Measurements from ENCODE around the gene MDFIC.

Gene MDFIC

GRCh38 chr7:115024276-115024675 lies 102.4 kb downstream of the MDFIC start:
- Histone ChIP-seq H3K27ac (ENCODE audit: insufficient read depth, low read depth, low read length, poor library complexity, severe bottlenecking) (no peak overlapping the region), H3K4me1 (ENCODE audit: control insufficient read depth, insufficient read depth, low read length) (no peaks in the 10 kb centered on the region), H3K4me3 (ENCODE audit: insufficient read depth, low read depth, low read length) (no peak overlapping the region), H3K36me3 (ENCODE audit: control insufficient read depth, insufficient read depth, low read length) (no peaks in the 10 kb centered on the region), H3K27me3 (ENCODE audit: control insufficient read depth, insufficient read depth, low read length, poor library complexity, severe bottlenecking) (no peaks in the 10 kb centered on the region), H3K9me3 (ENCODE audit: control insufficient read depth, low read length) (no peaks in the 10 kb centered on the region)
- WGBS, 2 experiments: 94 to 95% methylated on average over 1 to 3 of the region's 3 CpGs

GRCh38 chr7:115032715-115033703 lies 111.1 kb downstream of the MDFIC start:
- 77 to 83% methylated on average over 3 to 5 of the region's 5 CpGs for WGBS, 2 experiments
- Histone ChIP-seq H3K9me3 (ENCODE audit: control insufficient read depth, low read length) (no peaks in the 10 kb centered on the region), H3K27me3 (ENCODE audit: control insufficient read depth, insufficient read depth, low read length, poor library complexity, severe bottlenecking) (no peaks in the 10 kb centered on the region), H3K36me3 (ENCODE audit: control insufficient read depth, insufficient read depth, low read length) (no peaks in the 10 kb centered on the region), H3K4me3 (ENCODE audit: insufficient read depth, low read depth, low read length) (no peak overlapping the region), H3K27ac (ENCODE audit: insufficient read depth, low read depth, low read length, poor library complexity, severe bottlenecking) (no peak overlapping the region), H3K4me1 (ENCODE audit: control insufficient read depth, insufficient read depth, low read length) (peaks cover 14% of the 10 kb centered on the region)

- no peak overlapping the region for H3K27ac ChIP-seq (ENCODE audit: insufficient read depth, low read depth, low read length, poor library complexity, severe bottlenecking)
- peaks cover 14% of the 10 kb centered on the region for H3K4me1 ChIP-seq (ENCODE audit: control insufficient read depth, insufficient read depth, low read length)
- H3K36me3 ChIP-seq (ENCODE audit: control insufficient read depth, insufficient read depth, low read length): no peaks in the 10 kb centered on the region
- H3K9me3 ChIP-seq (ENCODE audit: control insufficient read depth, low read length): no peaks in the 10 kb centered on the region
- no CpG with 5 or more reads among the region's 1 CpG for WGBS, 2 experiments
- H3K4me3 ChIP-seq (ENCODE audit: insufficient read depth, low read depth, low read length): no peak overlapping the region
- no peaks in the 10 kb centered on the region for H3K27me3 ChIP-seq (ENCODE audit: control insufficient read depth, insufficient read depth, low read length, poor library complexity, severe bottlenecking)
Measured at GRCh38 chr7:115033917-115034459, 112.1 kb downstream of the MDFIC start.

- WGBS, 2 experiments: 80 to 84% methylated on average over 2 of the region's 2 CpGs
- Histone ChIP-seq H3K4me1 (ENCODE audit: control insufficient read depth, insufficient read depth, low read length) (peaks cover 14% of the 10 kb centered on the region), H3K9me3 (ENCODE audit: control insufficient read depth, low read length) (no peaks in the 10 kb centered on the region), H3K27ac (ENCODE audit: insufficient read depth, low read depth, low read length, poor library complexity, severe bottlenecking) (no peak overlapping the region), H3K27me3 (ENCODE audit: control insufficient read depth, insufficient read depth, low read length, poor library complexity, severe bottlenecking) (no peaks in the 10 kb centered on the region), H3K36me3 (ENCODE audit: control insufficient read depth, insufficient read depth, low read length) (no peaks in the 10 kb centered on the region), H3K4me3 (ENCODE audit: insufficient read depth, low read depth, low read length) (no peak overlapping the region)
Measured at GRCh38 chr7:115034515-115034914, 112.6 kb downstream of the MDFIC start.

- Histone ChIP-seq H3K9me3 (ENCODE audit: control insufficient read depth, low read length) (no peaks in the 10 kb centered on the region), H3K4me1 (ENCODE audit: control insufficient read depth, insufficient read depth, low read length) (peaks cover 14% of the 10 kb centered on the region), H3K27ac (ENCODE audit: insufficient read depth, low read depth, low read length, poor library complexity, severe bottlenecking) (no peak overlapping the region), H3K27me3 (ENCODE audit: control insufficient read depth, insufficient read depth, low read length, poor library complexity, severe bottlenecking) (no peaks in the 10 kb centered on the region), H3K4me3 (ENCODE audit: insufficient read depth, low read depth, low read length) (no peak overlapping the region), H3K36me3 (ENCODE audit: control insufficient read depth, insufficient read depth, low read length) (no peaks in the 10 kb centered on the region)
- 93 to 94% methylated on average over 2 of the region's 2 CpGs for WGBS, 2 experiments
Measured at GRCh38 chr7:115037128-115037802, 115.4 kb downstream of the MDFIC start.

GRCh38 chr7:115038158-115038557 lies 116.3 kb downstream of the MDFIC start:
- no peaks in the 10 kb centered on the region for H3K36me3 ChIP-seq (ENCODE audit: control insufficient read depth, insufficient read depth, low read length)
- H3K4me3 ChIP-seq (ENCODE audit: insufficient read depth, low read depth, low read length): no peak overlapping the region
- 93 to 97% methylated on average over 4 of the region's 4 CpGs for WGBS, 2 experiments
- peaks cover 14% of the 10 kb centered on the region for H3K4me1 ChIP-seq (ENCODE audit: control insufficient read depth, insufficient read depth, low read length)
- no peaks in the 10 kb centered on the region for H3K9me3 ChIP-seq (ENCODE audit: control insufficient read depth, low read length)
- no peaks in the 10 kb centered on the region for H3K27me3 ChIP-seq (ENCODE audit: control insufficient read depth, insufficient read depth, low read length, poor library complexity, severe bottlenecking)
- H3K27ac ChIP-seq (ENCODE audit: insufficient read depth, low read depth, low read length, poor library complexity, severe bottlenecking): no peak overlapping the region

GRCh38 chr7:115040057-115040456 lies 118.2 kb downstream of the MDFIC start:
- H3K27me3 ChIP-seq (ENCODE audit: control insufficient read depth, insufficient read depth, low read length, poor library complexity, severe bottlenecking): no peaks in the 10 kb centered on the region
- WGBS, 2 experiments: 79 to 100% methylated on average over 3 to 4 of the region's 8 CpGs

GRCh38 chr7:115040495-115040894 lies 118.6 kb downstream of the MDFIC start:
- no peak overlapping the region for H3K27ac ChIP-seq (ENCODE audit: insufficient read depth, low read depth, low read length, poor library complexity, severe bottlenecking)
- no peak overlapping the region for H3K4me3 ChIP-seq (ENCODE audit: insufficient read depth, low read depth, low read length)

More at GRCh38 chr7:115040057-115040456, 118.2 kb downstream of the MDFIC start:
- H3K9me3 ChIP-seq (ENCODE audit: control insufficient read depth, low read length): no peaks in the 10 kb centered on the region
- H3K27ac ChIP-seq (ENCODE audit: insufficient read depth, low read depth, low read length, poor library complexity, severe bottlenecking): no peak overlapping the region
- H3K4me1 ChIP-seq (ENCODE audit: control insufficient read depth, insufficient read depth, low read length): no peaks in the 10 kb centered on the region
- H3K36me3 ChIP-seq (ENCODE audit: control insufficient read depth, insufficient read depth, low read length): no peaks in the 10 kb centered on the region
- H3K4me3 ChIP-seq (ENCODE audit: insufficient read depth, low read depth, low read length): no peak overlapping the region

GRCh38 chr7:115042596-115042995 lies 120.7 kb downstream of the MDFIC start:
- Histone ChIP-seq H3K4me1 (ENCODE audit: control insufficient read depth, insufficient read depth, low read length) (peaks cover 4% of the 10 kb centered on the region), H3K4me3 (ENCODE audit: insufficient read depth, low read depth, low read length) (no peak overlapping the region), H3K27ac (ENCODE audit: insufficient read depth, low read depth, low read length, poor library complexity, severe bottlenecking) (no peak overlapping the region), H3K9me3 (ENCODE audit: control insufficient read depth, low read length) (no peaks in the 10 kb centered on the region), H3K36me3 (ENCODE audit: control insufficient read depth, insufficient read depth, low read length) (no peaks in the 10 kb centered on the region), H3K27me3 (ENCODE audit: control insufficient read depth, insufficient read depth, low read length, poor library complexity, severe bottlenecking) (no peaks in the 10 kb centered on the region)
- WGBS, 2 experiments: 64 to 76% methylated on average over 2 of the region's 2 CpGs

More at GRCh38 chr7:115040495-115040894, 118.6 kb downstream of the MDFIC start:
- Histone ChIP-seq H3K4me1 (ENCODE audit: control insufficient read depth, insufficient read depth, low read length) (no peaks in the 10 kb centered on the region), H3K36me3 (ENCODE audit: control insufficient read depth, insufficient read depth, low read length) (no peaks in the 10 kb centered on the region), H3K27me3 (ENCODE audit: control insufficient read depth, insufficient read depth, low read length, poor library complexity, severe bottlenecking) (no peaks in the 10 kb centered on the region), H3K9me3 (ENCODE audit: control insufficient read depth, low read length) (no peaks in the 10 kb centered on the region)

- H3K4me1 ChIP-seq (ENCODE audit: control insufficient read depth, insufficient read depth, low read length): peaks cover 5% of the 10 kb centered on the region
- no peaks in the 10 kb centered on the region for H3K27me3 ChIP-seq (ENCODE audit: control insufficient read depth, insufficient read depth, low read length, poor library complexity, severe bottlenecking)
- no peaks in the 10 kb centered on the region for H3K36me3 ChIP-seq (ENCODE audit: control insufficient read depth, insufficient read depth, low read length)
- no peak overlapping the region for H3K27ac ChIP-seq (ENCODE audit: insufficient read depth, low read depth, low read length, poor library complexity, severe bottlenecking)
- no peak overlapping the region for H3K4me3 ChIP-seq (ENCODE audit: insufficient read depth, low read depth, low read length)
- 52 to 100% methylated on average over 1 to 2 of the region's 2 CpGs for WGBS, 2 experiments
- H3K9me3 ChIP-seq (ENCODE audit: control insufficient read depth, low read length): no peaks in the 10 kb centered on the region
Measured at GRCh38 chr7:115043605-115044004, 121.7 kb downstream of the MDFIC start.

All from ectodermal cell (in vitro differentiated cells).